Measurements from ENCODE around the gene NALCN.

GRCh38 chr13:101185606-101186005 is 230.7 kb downstream of the NALCN start:
- TF ChIP-seq CTCF (IDR thresholded peaks at IDR 0.05 in 8 of 11, conservative IDR thresholded peaks at IDR 0.05 in 3 of 11): no peak
- TF ChIP-seq POLR2AphosphoS5 (IDR thresholded peaks at IDR 0.05): no peak
- TF ChIP-seq POLR2A (IDR thresholded peaks at IDR 0.05): no peak
